K562 (cell line): ENCODE measurements around the gene CMBL. TPM values are rescaled to one million over a fixed set of nuclear protein-coding genes. Genes with fewer than 3 reads are reported as not detected.
A peak's percentile ranks its signal among the peaks of the same experiment; 100 is the strongest.

Experiments
- ARHGAP35 ChIP-seq: fragments of 450-650 bp; IDR thresholded peaks from 2 replicates; pipeline ENCODE4 v1.6.1; 2018; ENCODE audit not compliant: partially characterized antibody
- ARNT ChIP-seq, 2 experiments: fragments of 450-650 bp; IDR thresholded peaks; 2 replicates each; pipeline ENCODE4 v1.6.1; 2016; ENCODE audit warnings: mild to moderate bottlenecking in 1 of 2
- CXXC5 ChIP-seq: fragments of 250-450 bp; sonication (Bioruptor Pico); IDR thresholded peaks from 2 replicates; pipeline ENCODE4 v1.8.0; 2022; ENCODE audit warnings: inconsistent platforms, mild to moderate bottlenecking, moderate library complexity
- ETS2 ChIP-seq: IDR thresholded peaks from 2 replicates; pipeline ENCODE4 v1.6.1; 2016; ENCODE audit warnings: borderline replicate concordance, missing genetic modification characterization, mild to moderate bottlenecking, moderate library complexity, missing compliant biosample characterization; ENCODE audit not compliant: poor library complexity, severe bottlenecking
- EZH2 ChIP-seq: IDR thresholded peaks from 2 replicates; pipeline ENCODE4 v1.6.1; 2012; ENCODE audit warnings: low read depth, mild to moderate bottlenecking, inconsistent platforms, low read length, borderline replicate concordance
- FOXM1 ChIP-seq, 2 experiments: fragments of 450-650 bp in 1 of 2; sonication (generic) in 1 of 2; formaldehyde crosslinking in 1 of 2; IDR thresholded peaks; 2 replicates each; pipeline versions ENCODE4 v1.6.1 to v1.9.0; 2017 to 2022; ENCODE audit warnings: low read depth in 2 of 2, mild to moderate bottlenecking in 2 of 2, missing genetic modification reagents in 1 of 2, moderate library complexity in 1 of 2
- HDAC8 ChIP-seq: fragments of 450-650 bp; IDR thresholded peaks from 2 replicates; pipeline ENCODE4 v1.6.1; 2016; ENCODE audit warnings: mild to moderate bottlenecking, missing genetic modification characterization, moderate library complexity, missing compliant biosample characterization
- HNRNPK ChIP-seq: fragments of 200-400 bp; formaldehyde crosslinking; IDR thresholded peaks from one replicate; pipeline ENCODE4 v1.6.1; 2018; ENCODE audit warnings: mild to moderate bottlenecking, low read depth, low read length; ENCODE audit not compliant: poor library complexity, severe bottlenecking
- JUNB ChIP-seq: fragments of 450-650 bp; formaldehyde crosslinking; conservative IDR thresholded peaks from 2 replicates; pipeline ENCODE4 v1.4.0; 2020; ENCODE audit warnings: mild to moderate bottlenecking
- LCOR ChIP-seq: sonication (generic); formaldehyde crosslinking; IDR thresholded peaks from 2 replicates; pipeline ENCODE4 v1.8.0; 2022; ENCODE audit warnings: mild to moderate bottlenecking, missing genetic modification reagents
- MEIS2 ChIP-seq: fragments of 450-650 bp; IDR thresholded peaks from 2 replicates; pipeline ENCODE4 v1.6.1; 2014; ENCODE audit warnings: mild to moderate bottlenecking; ENCODE audit not compliant: partially characterized antibody
- NBN ChIP-seq: fragments of 450-650 bp; IDR thresholded peaks from 2 replicates; pipeline ENCODE4 v1.6.1; 2016; ENCODE audit warnings: low read depth, mild to moderate bottlenecking
- POLR2H ChIP-seq: IDR thresholded peaks from 2 replicates; pipeline ENCODE4 v1.6.1; 2016; ENCODE audit warnings: missing genetic modification characterization, low read depth, mild to moderate bottlenecking, control low read depth, missing compliant biosample characterization, moderate library complexity
- RBM15 ChIP-seq: fragments of 200-400 bp; formaldehyde crosslinking; IDR thresholded peaks from 2 replicates; pipeline ENCODE4 v1.6.1; 2018; ENCODE audit warnings: mild to moderate bottlenecking, low read length, moderate library complexity; ENCODE audit not compliant: insufficient read depth
- RHOXF2B ChIP-seq: fragments of 250-450 bp; sonication (Bioruptor Pico); conservative IDR thresholded peaks from 2 replicates; pipeline ENCODE4 v1.5.1; 2021
- SAP30 ChIP-seq: fragments of 200-600 bp; sonication (generic); IDR thresholded peaks from 2 replicates; pipeline ENCODE4 v1.6.1; 2012; ENCODE audit warnings: borderline replicate concordance, low read depth, mild to moderate bottlenecking, moderate library complexity, low read length, control low read depth, inconsistent platforms; ENCODE audit not compliant: insufficient read depth, poor library complexity, severe bottlenecking
- SMAD4 ChIP-seq: fragments of 250-450 bp; sonication (Bioruptor Pico); conservative IDR thresholded peaks from 2 replicates; pipeline ENCODE4 v1.8.0; 2021; ENCODE audit warnings: inconsistent platforms, mild to moderate bottlenecking, moderate library complexity
- SMARCA4 ChIP-seq: fragments of 450-650 bp; IDR thresholded peaks from 2 replicates; pipeline ENCODE4 v1.6.1; 2016
- SMC3 ChIP-seq: conservative IDR thresholded peaks from 2 replicates; pipeline ENCODE4 v1.6.1; 2011; ENCODE audit warnings: low read depth, low read length, improper control_type of control experiment; ENCODE audit not compliant: insufficient read depth
- TCFL5 ChIP-seq: fragments of 250-450 bp; sonication (Bioruptor Pico); conservative IDR thresholded peaks from 2 replicates; pipeline ENCODE4 v1.6.1; 2021; ENCODE audit warnings: mild to moderate bottlenecking, moderate library complexity, matching md5 sums
- ZNF3 ChIP-seq: fragments of 250-450 bp; sonication (Bioruptor Pico); IDR thresholded peaks from 2 replicates; pipeline ENCODE4 v1.5.0; 2021; ENCODE audit warnings: mild to moderate bottlenecking, moderate library complexity
- polyA plus RNA-seq, 8 experiments: library from polyadenylated mRNA; depleted of rRNA in 4 of 8; stranded (reverse) in 5 of 8; unstranded in 3 of 8; fragments of >200 nt; fragmentation: Nextera tagmentation in 2 of 8; fragmentation: Illumina TruSeq in 1 of 8; extraction: Ambion mirVana in 2 of 8; extraction: Trizol in 1 of 8; gene quantifications; 2 replicates each; pipeline versions ENCODE4 v1.2.1 to v1.2.3, GENCODE V29; 2011 to 2014; ENCODE audit warnings: inconsistent platforms in 1 of 8, missing spikeins in 1 of 8
- total RNA-seq, 7 experiments: library from RNA; depleted of rRNA in 6 of 7; stranded (reverse); fragments of >200 nt in 6 of 7; fragmentation: Illumina TruSeq in 2 of 7; extraction: Trizol in 2 of 7; gene quantifications; 2 replicates each; pipeline versions ENCODE4 v1.2.1 to v1.2.3, GENCODE V29; 2011 to 2021; ENCODE audit warnings: low replicate concordance in 1 of 7
- TF ChIP-seq, protein P1 (sequence below): sonication (generic); formaldehyde crosslinking; IDR thresholded peaks from 2 replicates; pipeline ENCODE4 v1.8.0; 2022; ENCODE audit warnings: mild to moderate bottlenecking, missing genetic modification reagents
- TF ChIP-seq, protein P2 (sequence below): sonication (generic); formaldehyde crosslinking; IDR thresholded peaks from 2 replicates; pipeline ENCODE4 v1.8.0; 2022; ENCODE audit warnings: mild to moderate bottlenecking, missing genetic modification reagents, borderline replicate concordance

The CMBL gene
- total and polyA plus RNA-seq, 9 of the 15 experiments (the other 6 are each of a cell fraction or from before 2014, with no cell fraction given), result 22.6 to 192 (median 71.1) TPM

DNA sequence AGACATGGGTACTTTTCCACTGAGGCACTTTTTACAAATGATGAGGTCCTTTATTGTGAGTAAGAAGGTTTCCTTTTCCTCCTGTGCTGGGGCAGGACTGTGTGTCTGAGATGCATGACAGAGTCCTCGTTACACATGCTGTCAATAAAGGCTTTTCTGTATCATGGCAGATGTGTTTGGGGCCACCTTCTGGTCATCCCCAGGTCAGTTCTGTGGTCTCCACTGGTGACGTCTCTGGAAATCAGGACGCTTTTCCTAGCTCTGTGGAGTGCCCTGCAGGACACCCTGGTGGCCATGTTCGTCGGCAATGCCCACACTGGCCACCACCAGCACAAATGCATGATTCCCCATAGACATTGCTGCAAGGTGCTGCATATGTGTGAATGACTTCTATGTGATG lies 2.8 kb downstream of the CMBL start (continued):
- no peak for TF ChIP-seq ZNF3 (CRISPR knock-in tag)
- TF ChIP-seq NBN, result peak; percentile 63; the same call in 1 of the 2 replicates
- TF ChIP-seq CXXC5 (CRISPR knock-in tag), result peak; percentile 56; the same call in 1 of the 2 replicates
- TF ChIP-seq POLR2H (tag), result no peak
- peak; percentile 32; the same call in 1 of the 2 replicates for TF ChIP-seq SMARCA4
- TF ChIP-seq ARNT (IDR thresholded peaks at IDR 0.05), result peak in 1 of 2 experiments; percentile 57; a peak in 1 of 4 replicates
- TF ChIP-seq EZH2, result no peak
- TF ChIP-seq RBM15, result no peak
- TF ChIP-seq JUNB (CRISPR knock-in tag), result no peak
- TF ChIP-seq FOXM1 (IDR thresholded peaks at IDR 0.05; ENCODE audit: low read depth), result 0 out of 2 replicates have a peak, but pooled peaks have one; percentile 10
- no peak for TF ChIP-seq FOXM1 (CRISPR knock-in tag; IDR thresholded peaks at IDR 0.05; ENCODE audit: low read depth)
- TF ChIP-seq HDAC8 (tag), result 0 out of 2 replicates have a peak, but pooled peaks have one; percentile 21
- no peak for TF ChIP-seq RHOXF2B
- no peak for TF ChIP-seq ARHGAP35
- TF ChIP-seq, protein P1, sequence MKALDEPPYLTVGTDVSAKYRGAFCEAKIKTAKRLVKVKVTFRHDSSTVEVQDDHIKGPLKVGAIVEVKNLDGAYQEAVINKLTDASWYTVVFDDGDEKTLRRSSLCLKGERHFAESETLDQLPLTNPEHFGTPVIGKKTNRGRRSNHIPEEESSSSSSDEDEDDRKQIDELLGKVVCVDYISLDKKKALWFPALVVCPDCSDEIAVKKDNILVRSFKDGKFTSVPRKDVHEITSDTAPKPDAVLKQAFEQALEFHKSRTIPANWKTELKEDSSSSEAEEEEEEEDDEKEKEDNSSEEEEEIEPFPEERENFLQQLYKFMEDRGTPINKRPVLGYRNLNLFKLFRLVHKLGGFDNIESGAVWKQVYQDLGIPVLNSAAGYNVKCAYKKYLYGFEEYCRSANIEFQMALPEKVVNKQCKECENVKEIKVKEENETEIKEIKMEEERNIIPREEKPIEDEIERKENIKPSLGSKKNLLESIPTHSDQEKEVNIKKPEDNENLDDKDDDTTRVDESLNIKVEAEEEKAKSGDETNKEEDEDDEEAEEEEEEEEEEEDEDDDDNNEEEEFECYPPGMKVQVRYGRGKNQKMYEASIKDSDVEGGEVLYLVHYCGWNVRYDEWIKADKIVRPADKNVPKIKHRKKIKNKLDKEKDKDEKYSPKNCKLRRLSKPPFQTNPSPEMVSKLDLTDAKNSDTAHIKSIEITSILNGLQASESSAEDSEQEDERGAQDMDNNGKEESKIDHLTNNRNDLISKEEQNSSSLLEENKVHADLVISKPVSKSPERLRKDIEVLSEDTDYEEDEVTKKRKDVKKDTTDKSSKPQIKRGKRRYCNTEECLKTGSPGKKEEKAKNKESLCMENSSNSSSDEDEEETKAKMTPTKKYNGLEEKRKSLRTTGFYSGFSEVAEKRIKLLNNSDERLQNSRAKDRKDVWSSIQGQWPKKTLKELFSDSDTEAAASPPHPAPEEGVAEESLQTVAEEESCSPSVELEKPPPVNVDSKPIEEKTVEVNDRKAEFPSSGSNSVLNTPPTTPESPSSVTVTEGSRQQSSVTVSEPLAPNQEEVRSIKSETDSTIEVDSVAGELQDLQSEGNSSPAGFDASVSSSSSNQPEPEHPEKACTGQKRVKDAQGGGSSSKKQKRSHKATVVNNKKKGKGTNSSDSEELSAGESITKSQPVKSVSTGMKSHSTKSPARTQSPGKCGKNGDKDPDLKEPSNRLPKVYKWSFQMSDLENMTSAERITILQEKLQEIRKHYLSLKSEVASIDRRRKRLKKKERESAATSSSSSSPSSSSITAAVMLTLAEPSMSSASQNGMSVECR, result peak; percentile 67
- peak; percentile 56 for TF ChIP-seq SAP30
- TF ChIP-seq LCOR (CRISPR knock-in tag), result 0 out of 2 replicates have a peak, but pooled peaks have one; percentile 48
- TF ChIP-seq MEIS2, result peak; percentile 72
- no peak for TF ChIP-seq ETS2
- TF ChIP-seq SMC3, result peak; percentile 48; the same call in 1 of the 2 replicates
- TF ChIP-seq, protein P2, sequence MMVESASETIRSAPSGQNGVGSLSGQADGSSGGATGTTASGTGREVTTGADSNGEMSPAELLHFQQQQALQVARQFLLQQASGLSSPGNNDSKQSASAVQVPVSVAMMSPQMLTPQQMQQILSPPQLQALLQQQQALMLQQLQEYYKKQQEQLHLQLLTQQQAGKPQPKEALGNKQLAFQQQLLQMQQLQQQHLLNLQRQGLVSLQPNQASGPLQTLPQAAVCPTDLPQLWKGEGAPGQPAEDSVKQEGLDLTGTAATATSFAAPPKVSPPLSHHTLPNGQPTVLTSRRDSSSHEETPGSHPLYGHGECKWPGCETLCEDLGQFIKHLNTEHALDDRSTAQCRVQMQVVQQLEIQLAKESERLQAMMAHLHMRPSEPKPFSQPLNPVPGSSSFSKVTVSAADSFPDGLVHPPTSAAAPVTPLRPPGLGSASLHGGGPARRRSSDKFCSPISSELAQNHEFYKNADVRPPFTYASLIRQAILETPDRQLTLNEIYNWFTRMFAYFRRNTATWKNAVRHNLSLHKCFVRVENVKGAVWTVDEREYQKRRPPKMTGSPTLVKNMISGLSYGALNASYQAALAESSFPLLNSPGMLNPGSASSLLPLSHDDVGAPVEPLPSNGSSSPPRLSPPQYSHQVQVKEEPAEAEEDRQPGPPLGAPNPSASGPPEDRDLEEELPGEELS (CRISPR knock-in tag), result no peak
- TF ChIP-seq TCFL5 (CRISPR knock-in tag), result no peak
- TF ChIP-seq HNRNPK, result no peak
- 0 out of 2 replicates have a peak, but pooled peaks have one; percentile 61 for TF ChIP-seq SMAD4 (CRISPR knock-in tag)
